HEK293 (cell line): Measurements from ENCODE around the gene PRRT1B.
A peak's percentile ranks its signal among the peaks of the same experiment; 100 is the strongest.

Source experiments
- GFI1B ChIP-seq: fragments of 450-650 bp; formaldehyde crosslinking; IDR thresholded peaks from 2 replicates; pipeline ENCODE4 v1.5.1; 2016; ENCODE audit warnings: missing biosample characterization, missing genetic modification characterization
- GLIS2 ChIP-seq: fragments of 450-650 bp; formaldehyde crosslinking; IDR thresholded peaks from 2 replicates; pipeline ENCODE4 v1.5.1; 2016; ENCODE audit warnings: missing biosample characterization, missing genetic modification characterization
- KLF1 ChIP-seq: fragments of 450-650 bp; formaldehyde crosslinking; IDR thresholded peaks from 2 replicates; pipeline ENCODE4 v1.5.1; 2016; ENCODE audit warnings: missing biosample characterization, missing genetic modification characterization
- YY2 ChIP-seq: fragments of 450-650 bp; formaldehyde crosslinking; IDR thresholded peaks from 2 replicates; pipeline ENCODE4 v1.5.1; 2016; ENCODE audit warnings: missing biosample characterization, missing genetic modification characterization
- ZFP3 ChIP-seq: fragments of 450-650 bp; formaldehyde crosslinking; IDR thresholded peaks from 2 replicates; pipeline ENCODE4 v1.5.1; 2016; ENCODE audit warnings: low read depth, missing biosample characterization, missing genetic modification characterization
- ZNF10 ChIP-seq: fragments of 450-650 bp; formaldehyde crosslinking; IDR thresholded peaks from 2 replicates; pipeline ENCODE4 v1.5.1; 2017; ENCODE audit warnings: missing biosample characterization, missing genetic modification characterization
- ZNF146 ChIP-seq: fragments of 450-650 bp; formaldehyde crosslinking; IDR thresholded peaks from 2 replicates; pipeline ENCODE4 v1.5.1; 2016; ENCODE audit warnings: missing biosample characterization, missing genetic modification characterization
- ZNF24 ChIP-seq: fragments of 450-650 bp; formaldehyde crosslinking; IDR thresholded peaks from 2 replicates; pipeline ENCODE4 v1.5.1; 2016; ENCODE audit warnings: missing biosample characterization, missing genetic modification characterization
- ZNF324 ChIP-seq: fragments of 450-650 bp; formaldehyde crosslinking; IDR thresholded peaks from 2 replicates; pipeline ENCODE4 v1.5.1; 2016; ENCODE audit warnings: missing biosample characterization, missing genetic modification characterization
- ZNF391 ChIP-seq: fragments of 450-650 bp; formaldehyde crosslinking; IDR thresholded peaks from 2 replicates; pipeline ENCODE4 v1.5.1; 2016; ENCODE audit warnings: low read depth, missing biosample characterization, missing genetic modification characterization, borderline replicate concordance
- ZNF626 ChIP-seq: fragments of 450-650 bp; sonication (Bioruptor Pico); formaldehyde crosslinking; IDR thresholded peaks from 2 replicates; pipeline ENCODE4 v1.5.1; 2018; ENCODE audit warnings: missing biosample characterization, missing genetic modification characterization, inconsistent platforms
- ZNF76 ChIP-seq: fragments of 450-650 bp; formaldehyde crosslinking; IDR thresholded peaks from 2 replicates; pipeline ENCODE4; 2016; ENCODE audit warnings: low read depth, missing biosample characterization, missing genetic modification characterization, borderline replicate concordance
- TF ChIP-seq, protein P1 (sequence below): fragments of 450-650 bp; formaldehyde crosslinking; IDR thresholded peaks from 2 replicates; pipeline ENCODE4 v1.5.1; 2016; ENCODE audit warnings: missing biosample characterization, missing genetic modification characterization
- TF ChIP-seq, protein P2 (sequence below): fragments of 450-650 bp; formaldehyde crosslinking; IDR thresholded peaks from 2 replicates; pipeline ENCODE4 v1.5.1; 2016; ENCODE audit warnings: missing biosample characterization, missing genetic modification characterization
- TF ChIP-seq, protein P3 (sequence below): fragments of 450-650 bp; formaldehyde crosslinking; IDR thresholded peaks from 2 replicates; pipeline ENCODE4 v1.5.1; 2016; ENCODE audit warnings: missing biosample characterization, missing genetic modification characterization
- TF ChIP-seq, protein P4 (sequence below): fragments of 450-650 bp; formaldehyde crosslinking; IDR thresholded peaks from 2 replicates; pipeline ENCODE4 v1.5.1; 2016; ENCODE audit warnings: missing biosample characterization, missing genetic modification characterization, borderline replicate concordance
- TF ChIP-seq, protein P5 (sequence below): fragments of 450-650 bp; formaldehyde crosslinking; IDR thresholded peaks from 2 replicates; pipeline ENCODE4 v1.5.1; 2016; ENCODE audit warnings: missing biosample characterization, missing genetic modification characterization
- TF ChIP-seq, protein P6 (sequence below): sonication (generic); formaldehyde crosslinking; IDR thresholded peaks from 2 replicates; pipeline ENCODE4 v1.8.1; 2022; ENCODE audit warnings: mild to moderate bottlenecking, moderate library complexity, missing genetic modification reagents
- TF ChIP-seq, protein P7 (sequence below): fragments of 450-650 bp; formaldehyde crosslinking; IDR thresholded peaks from 2 replicates; pipeline ENCODE4 v1.5.1; 2016; ENCODE audit warnings: missing biosample characterization, missing genetic modification characterization, borderline replicate concordance

The PRRT1B gene

DNA sequence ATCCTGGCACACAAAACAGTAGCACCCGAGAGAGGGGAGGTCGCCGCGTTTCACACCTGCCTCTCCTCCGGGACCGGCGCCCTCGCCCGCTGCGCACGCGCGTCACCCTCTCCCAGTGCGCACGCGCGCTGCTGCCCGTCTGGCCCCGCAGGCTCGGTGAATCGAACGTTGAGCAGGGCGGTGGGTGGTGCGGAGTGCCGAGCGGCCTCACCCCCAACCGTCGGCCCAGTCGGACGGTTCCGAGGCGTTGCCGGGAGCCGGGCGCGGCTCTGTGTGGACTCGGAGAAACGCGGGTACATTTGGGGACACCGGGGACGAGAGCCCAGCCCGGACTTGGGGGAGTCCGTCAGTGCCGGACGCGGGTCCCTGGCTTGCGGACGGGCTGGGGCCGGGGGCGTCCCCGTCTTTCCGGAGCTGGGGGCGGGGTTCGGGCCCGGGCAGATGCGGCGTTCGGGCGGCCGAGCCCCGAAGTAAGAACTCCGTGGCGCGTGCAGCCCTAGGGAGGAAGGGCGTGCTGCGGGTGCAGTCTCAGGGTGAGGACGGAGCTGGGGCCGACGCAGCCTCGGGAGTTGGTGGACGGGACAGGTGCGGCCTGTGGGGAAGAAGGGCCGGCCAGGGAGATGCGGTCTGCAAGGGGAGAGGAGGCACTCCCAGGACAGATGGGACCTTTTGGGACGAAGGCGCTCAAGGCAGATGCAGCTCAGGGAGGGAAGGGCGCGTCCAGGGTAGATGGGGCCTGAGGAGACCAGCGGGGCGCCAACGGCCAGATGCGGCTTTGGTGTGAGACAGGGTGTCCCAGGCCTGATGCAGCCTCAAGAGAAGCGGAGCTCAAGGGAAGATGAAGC lies 42.3 kb upstream of the PRRT1B start, which contains the start of gene POMT1 (continued):
- 0 out of 2 replicates have a peak, but pooled peaks have one; percentile 66 for TF ChIP-seq ZNF24
- TF ChIP-seq ZNF76 (tag by site-specific recombination) = peak; percentile 55; the same call in 1 of the 2 replicates
- 0 out of 2 replicates have a peak, but pooled peaks have one; percentile 71 for TF ChIP-seq ZNF391
- TF ChIP-seq ZNF146 (tag by site-specific recombination) = peak; percentile 4; the same call in 1 of the 2 replicates
- TF ChIP-seq, protein P1, sequence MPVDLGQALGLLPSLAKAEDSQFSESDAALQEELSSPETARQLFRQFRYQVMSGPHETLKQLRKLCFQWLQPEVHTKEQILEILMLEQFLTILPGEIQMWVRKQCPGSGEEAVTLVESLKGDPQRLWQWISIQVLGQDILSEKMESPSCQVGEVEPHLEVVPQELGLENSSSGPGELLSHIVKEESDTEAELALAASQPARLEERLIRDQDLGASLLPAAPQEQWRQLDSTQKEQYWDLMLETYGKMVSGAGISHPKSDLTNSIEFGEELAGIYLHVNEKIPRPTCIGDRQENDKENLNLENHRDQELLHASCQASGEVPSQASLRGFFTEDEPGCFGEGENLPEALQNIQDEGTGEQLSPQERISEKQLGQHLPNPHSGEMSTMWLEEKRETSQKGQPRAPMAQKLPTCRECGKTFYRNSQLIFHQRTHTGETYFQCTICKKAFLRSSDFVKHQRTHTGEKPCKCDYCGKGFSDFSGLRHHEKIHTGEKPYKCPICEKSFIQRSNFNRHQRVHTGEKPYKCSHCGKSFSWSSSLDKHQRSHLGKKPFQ (tag by site-specific recombination) = 0 out of 2 replicates have a peak, but pooled peaks have one; percentile 29
- TF ChIP-seq, protein P2, sequence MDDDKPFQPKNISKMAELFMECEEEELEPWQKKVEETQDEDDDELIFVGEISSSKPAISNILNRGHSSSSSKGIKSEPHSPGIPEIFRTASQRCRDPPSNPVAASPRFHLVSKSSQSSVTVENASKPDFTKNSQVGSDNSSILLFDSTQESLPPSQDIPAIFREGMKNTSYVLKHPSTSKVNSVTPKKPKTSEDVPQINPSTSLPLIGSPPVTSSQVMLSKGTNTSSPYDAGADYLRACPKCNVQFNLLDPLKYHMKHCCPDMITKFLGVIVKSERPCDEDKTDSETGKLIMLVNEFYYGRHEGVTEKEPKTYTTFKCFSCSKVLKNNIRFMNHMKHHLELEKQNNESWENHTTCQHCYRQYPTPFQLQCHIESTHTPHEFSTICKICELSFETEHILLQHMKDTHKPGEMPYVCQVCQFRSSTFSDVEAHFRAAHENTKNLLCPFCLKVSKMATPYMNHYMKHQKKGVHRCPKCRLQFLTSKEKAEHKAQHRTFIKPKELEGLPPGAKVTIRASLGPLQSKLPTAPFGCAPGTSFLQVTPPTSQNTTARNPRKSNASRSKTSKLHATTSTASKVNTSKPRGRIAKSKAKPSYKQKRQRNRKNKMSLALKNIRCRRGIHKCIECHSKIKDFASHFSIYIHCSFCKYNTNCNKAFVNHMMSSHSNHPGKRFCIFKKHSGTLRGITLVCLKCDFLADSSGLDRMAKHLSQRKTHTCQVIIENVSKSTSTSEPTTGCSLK (tag by site-specific recombination) = no peak
- 0 out of 2 replicates have a peak, but pooled peaks have one; percentile 20 for TF ChIP-seq ZNF10 (tag by site-specific recombination)
- TF ChIP-seq KLF1 = peak; percentile 93
- peak; percentile 59; the same call in 1 of the 2 replicates for TF ChIP-seq GLIS2
- TF ChIP-seq, protein P3, sequence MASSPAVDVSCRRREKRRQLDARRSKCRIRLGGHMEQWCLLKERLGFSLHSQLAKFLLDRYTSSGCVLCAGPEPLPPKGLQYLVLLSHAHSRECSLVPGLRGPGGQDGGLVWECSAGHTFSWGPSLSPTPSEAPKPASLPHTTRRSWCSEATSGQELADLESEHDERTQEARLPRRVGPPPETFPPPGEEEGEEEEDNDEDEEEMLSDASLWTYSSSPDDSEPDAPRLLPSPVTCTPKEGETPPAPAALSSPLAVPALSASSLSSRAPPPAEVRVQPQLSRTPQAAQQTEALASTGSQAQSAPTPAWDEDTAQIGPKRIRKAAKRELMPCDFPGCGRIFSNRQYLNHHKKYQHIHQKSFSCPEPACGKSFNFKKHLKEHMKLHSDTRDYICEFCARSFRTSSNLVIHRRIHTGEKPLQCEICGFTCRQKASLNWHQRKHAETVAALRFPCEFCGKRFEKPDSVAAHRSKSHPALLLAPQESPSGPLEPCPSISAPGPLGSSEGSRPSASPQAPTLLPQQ (tag by site-specific recombination) = peak; percentile 78
- TF ChIP-seq ZNF324 (tag by site-specific recombination) = peak; percentile 55; the same call in 1 of the 2 replicates
- TF ChIP-seq, protein P4, sequence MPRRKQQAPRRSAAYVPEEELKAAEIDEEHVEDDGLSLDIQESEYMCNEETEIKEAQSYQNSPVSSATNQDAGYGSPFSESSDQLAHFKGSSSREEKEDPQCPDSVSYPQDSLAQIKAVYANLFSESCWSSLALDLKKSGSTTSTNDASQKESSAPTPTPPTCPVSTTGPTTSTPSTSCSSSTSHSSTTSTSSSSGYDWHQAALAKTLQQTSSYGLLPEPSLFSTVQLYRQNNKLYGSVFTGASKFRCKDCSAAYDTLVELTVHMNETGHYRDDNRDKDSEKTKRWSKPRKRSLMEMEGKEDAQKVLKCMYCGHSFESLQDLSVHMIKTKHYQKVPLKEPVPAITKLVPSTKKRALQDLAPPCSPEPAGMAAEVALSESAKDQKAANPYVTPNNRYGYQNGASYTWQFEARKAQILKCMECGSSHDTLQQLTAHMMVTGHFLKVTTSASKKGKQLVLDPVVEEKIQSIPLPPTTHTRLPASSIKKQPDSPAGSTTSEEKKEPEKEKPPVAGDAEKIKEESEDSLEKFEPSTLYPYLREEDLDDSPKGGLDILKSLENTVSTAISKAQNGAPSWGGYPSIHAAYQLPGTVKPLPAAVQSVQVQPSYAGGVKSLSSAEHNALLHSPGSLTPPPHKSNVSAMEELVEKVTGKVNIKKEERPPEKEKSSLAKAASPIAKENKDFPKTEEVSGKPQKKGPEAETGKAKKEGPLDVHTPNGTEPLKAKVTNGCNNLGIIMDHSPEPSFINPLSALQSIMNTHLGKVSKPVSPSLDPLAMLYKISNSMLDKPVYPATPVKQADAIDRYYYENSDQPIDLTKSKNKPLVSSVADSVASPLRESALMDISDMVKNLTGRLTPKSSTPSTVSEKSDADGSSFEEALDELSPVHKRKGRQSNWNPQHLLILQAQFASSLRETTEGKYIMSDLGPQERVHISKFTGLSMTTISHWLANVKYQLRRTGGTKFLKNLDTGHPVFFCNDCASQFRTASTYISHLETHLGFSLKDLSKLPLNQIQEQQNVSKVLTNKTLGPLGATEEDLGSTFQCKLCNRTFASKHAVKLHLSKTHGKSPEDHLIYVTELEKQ (tag by site-specific recombination) = no peak
- TF ChIP-seq ZNF626 (tag by site-specific recombination) = no peak
- TF ChIP-seq, protein P5, sequence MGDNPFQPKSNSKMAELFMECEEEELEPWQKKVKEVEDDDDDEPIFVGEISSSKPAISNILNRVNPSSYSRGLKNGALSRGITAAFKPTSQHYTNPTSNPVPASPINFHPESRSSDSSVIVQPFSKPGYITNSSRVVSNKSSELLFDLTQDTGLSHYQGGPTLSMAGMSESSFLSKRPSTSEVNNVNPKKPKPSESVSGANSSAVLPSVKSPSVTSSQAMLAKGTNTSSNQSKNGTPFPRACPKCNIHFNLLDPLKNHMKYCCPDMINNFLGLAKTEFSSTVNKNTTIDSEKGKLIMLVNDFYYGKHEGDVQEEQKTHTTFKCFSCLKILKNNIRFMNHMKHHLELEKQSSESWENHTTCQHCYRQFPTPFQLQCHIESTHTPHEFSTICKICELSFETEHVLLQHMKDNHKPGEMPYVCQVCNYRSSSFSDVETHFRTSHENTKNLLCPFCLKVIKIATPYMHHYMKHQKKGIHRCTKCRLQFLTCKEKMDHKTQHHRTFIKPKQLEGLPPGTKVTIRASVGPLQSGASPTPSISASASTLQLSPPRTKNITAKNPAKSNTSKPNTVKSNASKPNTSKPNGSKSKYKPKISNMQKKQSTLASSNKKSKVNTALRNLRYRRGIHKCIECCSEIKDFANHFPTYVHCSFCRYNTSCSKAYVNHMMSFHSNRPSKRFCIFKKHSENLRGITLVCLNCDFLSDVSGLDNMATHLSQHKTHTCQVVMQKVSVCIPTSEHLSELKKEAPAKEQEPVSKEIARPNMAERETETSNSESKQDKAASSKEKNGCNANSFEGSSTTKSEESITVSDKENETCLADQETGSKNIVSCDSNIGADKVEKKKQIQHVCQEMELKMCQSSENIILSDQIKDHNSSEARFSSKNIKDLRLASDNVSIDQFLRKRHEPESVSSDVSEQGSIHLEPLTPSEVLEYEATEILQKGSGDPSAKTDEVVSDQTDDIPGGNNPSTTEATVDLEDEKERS (tag by site-specific recombination) = no peak
- TF ChIP-seq GFI1B (tag by site-specific recombination) = no peak
- no peak for TF ChIP-seq ZFP3
- TF ChIP-seq, protein P6, sequence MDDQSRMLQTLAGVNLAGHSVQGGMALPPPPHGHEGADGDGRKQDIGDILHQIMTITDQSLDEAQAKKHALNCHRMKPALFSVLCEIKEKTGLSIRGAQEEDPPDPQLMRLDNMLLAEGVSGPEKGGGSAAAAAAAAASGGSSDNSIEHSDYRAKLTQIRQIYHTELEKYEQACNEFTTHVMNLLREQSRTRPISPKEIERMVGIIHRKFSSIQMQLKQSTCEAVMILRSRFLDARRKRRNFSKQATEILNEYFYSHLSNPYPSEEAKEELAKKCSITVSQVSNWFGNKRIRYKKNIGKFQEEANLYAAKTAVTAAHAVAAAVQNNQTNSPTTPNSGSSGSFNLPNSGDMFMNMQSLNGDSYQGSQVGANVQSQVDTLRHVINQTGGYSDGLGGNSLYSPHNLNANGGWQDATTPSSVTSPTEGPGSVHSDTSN = peak; percentile 94
- no peak for TF ChIP-seq YY2 (tag by site-specific recombination)
- TF ChIP-seq, protein P7, sequence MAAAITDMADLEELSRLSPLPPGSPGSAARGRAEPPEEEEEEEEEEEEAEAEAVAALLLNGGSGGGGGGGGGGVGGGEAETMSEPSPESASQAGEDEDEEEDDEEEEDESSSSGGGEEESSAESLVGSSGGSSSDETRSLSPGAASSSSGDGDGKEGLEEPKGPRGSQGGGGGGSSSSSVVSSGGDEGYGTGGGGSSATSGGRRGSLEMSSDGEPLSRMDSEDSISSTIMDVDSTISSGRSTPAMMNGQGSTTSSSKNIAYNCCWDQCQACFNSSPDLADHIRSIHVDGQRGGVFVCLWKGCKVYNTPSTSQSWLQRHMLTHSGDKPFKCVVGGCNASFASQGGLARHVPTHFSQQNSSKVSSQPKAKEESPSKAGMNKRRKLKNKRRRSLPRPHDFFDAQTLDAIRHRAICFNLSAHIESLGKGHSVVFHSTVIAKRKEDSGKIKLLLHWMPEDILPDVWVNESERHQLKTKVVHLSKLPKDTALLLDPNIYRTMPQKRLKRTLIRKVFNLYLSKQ (tag by site-specific recombination) = no peak
